HepG2 (cell line): ENCODE results near the gene TRAPPC10. TPM values are rescaled to one million over a fixed set of nuclear protein-coding genes. Genes with fewer than 3 reads are reported as not detected.

Experiments
- ATAC-seq: fragments of 200-7000 bp; cut with Tn5 transposase; 3 replicates; pipeline ENCODE4 v1.9.1; 2020; ENCODE audit warnings: mild to moderate bottlenecking, moderate library complexity
- BruUV-seq: library from RNA; stranded (reverse); fragments of 400-500 nt; replicated peaks from 2 replicates; lab custom pipeline; 2021; lab: Mats Ljungman, UMichigan
- CTCF ChIA-PET: fragments of 300-600 bp; formaldehyde crosslinking; extraction: SDS; loops from one replicate; lab custom pipeline; 2021; ENCODE audit warnings: low total read pairs, inconsistent platforms, low intra/inter-chr PET ratio; lab: Yijun Ruan, JAX
- POLR2A ChIA-PET: fragments of 350-600 bp; sonication (Branson Sonifier 250); formaldehyde crosslinking; loops from one replicate; lab custom pipeline; 2020; ENCODE audit warnings: antibody characterized with exemption, inconsistent platforms; lab: Yijun Ruan, JAX
- DNase-seq: peaks from one replicate; pipeline ENCODE4 v3.0.0-alpha.2; 2015; ENCODE audit warnings: low spot score
- FAIRE-seq: peaks from 3 replicates; lab custom pipeline; 2011; peaks lifted over from hg19 to GRCh38; lab: Jason Lieb, UNC
- H2AFZ ChIP-seq: one replicate; pipeline ENCODE4 v1.6.1; 2011; ENCODE audit warnings: low read length, inconsistent platforms
- H3K27ac ChIP-seq: fragments of 300-600 bp; 3 replicates; pipeline ENCODE4 v1.8.0; 2011; ENCODE audit warnings: mixed run types, mild to moderate bottlenecking, mixed read lengths, low read length, inconsistent platforms; ENCODE audit not compliant: insufficient read depth; ENCODE audit errors: extremely low read length
- H3K27me3 ChIP-seq, 2 experiments: fragments of 200-600 bp in 1 of 2; 2 replicates in 1 of 2; 3 replicates in 1 of 2; pipeline versions ENCODE4 v1.6.0 to v1.8.0; 2011; ENCODE audit warnings: low read length in 2 of 2, mild to moderate bottlenecking in 2 of 2, moderate library complexity in 2 of 2, inconsistent platforms in 1 of 2; ENCODE audit not compliant: insufficient read depth in 2 of 2, control insufficient read depth in 1 of 2
- H3K36me3 ChIP-seq, 2 experiments: fragments of 200-600 bp in 1 of 2; replicated peaks in 1 of 2; 2 replicates in 1 of 2; 3 replicates in 1 of 2; pipeline versions ENCODE4 v1.5.1 to v1.8.0; 2011; ENCODE audit warnings: low read length in 2 of 2, inconsistent platforms in 1 of 2; ENCODE audit not compliant: insufficient read depth in 2 of 2, control insufficient read depth in 1 of 2
- H3K4me1 ChIP-seq: 2 replicates; pipeline ENCODE4 v1.5.1; 2012; ENCODE audit warnings: low read length, inconsistent platforms; ENCODE audit not compliant: insufficient read depth
- H3K4me2 ChIP-seq: 2 replicates; pipeline ENCODE4 v1.6.0; 2011; ENCODE audit warnings: low read depth, low read length, inconsistent platforms
- H3K4me3 ChIP-seq, 3 experiments: fragments of 200-600 bp in 1 of 3; sonication (generic), shearing (Covaris generic) in 1 of 3; replicated peaks in 1 of 3; 2 replicates each; pipeline ENCODE4 v1.5.1; 2011 to 2016; ENCODE audit warnings: low read length in 3 of 3, inconsistent platforms in 2 of 3, low read depth in 2 of 3, mild to moderate bottlenecking in 2 of 3, control low read depth in 1 of 3, mixed read lengths in 1 of 3; ENCODE audit not compliant: insufficient read depth in 1 of 3
- H3K79me2 ChIP-seq: one replicate; pipeline ENCODE4 v1.6.1; 2011; ENCODE audit warnings: low read length, inconsistent platforms; ENCODE audit not compliant: insufficient read depth
- H3K9ac ChIP-seq: 2 replicates; pipeline ENCODE4 v1.6.0; 2011; ENCODE audit warnings: mild to moderate bottlenecking, low read depth, low read length, inconsistent platforms; ENCODE audit not compliant: insufficient read depth
- H3K9me3 ChIP-seq: 2 replicates; pipeline ENCODE4 v1.5.1; 2012; ENCODE audit warnings: mild to moderate bottlenecking, low read length
- H4K20me1 ChIP-seq: 2 replicates; pipeline ENCODE4 v1.6.0; 2011; ENCODE audit warnings: inconsistent platforms, mild to moderate bottlenecking, low read length, moderate library complexity; ENCODE audit not compliant: insufficient read depth
- FOXJ3 ChIP-seq: sonication (generic); formaldehyde crosslinking; IDR thresholded peaks from 2 replicates; pipeline ENCODE4 v1.4.0; 2020; ENCODE audit warnings: missing genetic modification reagents, mild to moderate bottlenecking, borderline replicate concordance
- FOXK2 ChIP-seq: fragments of 450-650 bp; IDR thresholded peaks from 2 replicates; pipeline ENCODE4 v1.6.1; 2016
- HMGXB3 ChIP-seq: sonication (generic); formaldehyde crosslinking; IDR thresholded peaks from 2 replicates; pipeline ENCODE4 v1.4.0; 2020; ENCODE audit warnings: missing genetic modification reagents, borderline replicate concordance
- HNRNPK ChIP-seq: fragments of 200-400 bp; formaldehyde crosslinking; IDR thresholded peaks from 2 replicates; pipeline ENCODE4 v1.6.1; 2018; ENCODE audit warnings: low read length, low read depth, moderate library complexity, mild to moderate bottlenecking; ENCODE audit not compliant: poor library complexity, severe bottlenecking
- KDM6A ChIP-seq: IDR thresholded peaks from 2 replicates; pipeline ENCODE4 v1.6.1; 2016; ENCODE audit warnings: low read depth
- MIER2 ChIP-seq: IDR thresholded peaks from 2 replicates; pipeline ENCODE4 v1.6.1; 2016; ENCODE audit warnings: missing biosample characterization, missing genetic modification reagents
- SRY ChIP-seq: sonication (generic); formaldehyde crosslinking; IDR thresholded peaks from 2 replicates; pipeline ENCODE4 v1.8.0; 2022; ENCODE audit warnings: mild to moderate bottlenecking, missing genetic modification reagents
- TARDBP ChIP-seq: sonication (generic); formaldehyde crosslinking; IDR thresholded peaks from 2 replicates; pipeline ENCODE4 v1.8.0; 2022; ENCODE audit warnings: mild to moderate bottlenecking, missing genetic modification reagents
- ZBTB26 ChIP-seq: IDR thresholded peaks from 2 replicates; pipeline ENCODE4 v1.6.1; 2016; ENCODE audit warnings: missing compliant biosample characterization, missing genetic modification reagents, borderline replicate concordance
- ZBTB40 ChIP-seq, 2 experiments: fragments of 450-650 bp in 1 of 2; sonication (generic) in 1 of 2; formaldehyde crosslinking in 1 of 2; IDR thresholded peaks; 2 replicates each; pipeline versions ENCODE4 v1.6.1 to v1.8.0; 2016 to 2022; ENCODE audit warnings: antibody characterized with exemption in 1 of 2, mild to moderate bottlenecking in 1 of 2, missing genetic modification reagents in 1 of 2
- ZNF160 ChIP-seq: sonication (generic); formaldehyde crosslinking; IDR thresholded peaks from 2 replicates; pipeline ENCODE4 v1.8.0; 2022; ENCODE audit warnings: mild to moderate bottlenecking, inconsistent platforms, missing genetic modification reagents
- WGBS: methylation state at CpG from one replicate; pipeline ENCODE4 v1.1.6; 2017; ENCODE audit warnings: low lambda C conversion rate; 5-methylcytosine and 5-hydroxymethylcytosine counted together
- in situ Hi-C: cut with HindIII; loops from 2 replicates; pipeline ENCODE4 v1.10.0; 2017; ENCODE audit warnings: low pct_unique_long_range_greater_than_20kb; ENCODE audit not compliant: extremely low pct_ligation_motif_present
- intact Hi-C: fragments of 100-400 bp; cut with micrococcal nuclease; formaldehyde crosslinking; loops from one replicate; pipeline ENCODE4 v1.10.0; 2022; ENCODE audit not compliant: unreplicated experiment
- polyA plus RNA-seq, 8 experiments: library from polyadenylated mRNA; depleted of rRNA in 3 of 8; stranded (reverse) in 7 of 8; unstranded in 1 of 8; fragments of >200 nt; fragmentation: Illumina TruSeq in 4 of 8; extraction: Trizol in 4 of 8; gene quantifications; 2 replicates each; pipeline versions ENCODE4 v1.2.1 to v1.2.3, GENCODE V29; 2011 to 2016; ENCODE audit warnings: low read depth in 4 of 8, missing spikeins in 1 of 8, mixed read lengths in 1 of 8; ENCODE audit not compliant: insufficient read depth in 1 of 8
- total RNA-seq, 5 experiments: library from RNA; depleted of rRNA; stranded (reverse); fragments of >200 nt; fragmentation: Illumina TruSeq; extraction: Trizol; gene quantifications; 2 replicates each; pipeline ENCODE4 v1.2.3, GENCODE V29; 2016; ENCODE audit warnings: low read depth in 1 of 5

TRAPPC10 gene
- total and polyA plus RNA-seq, 2 of the 13 experiments (the other 11 are each of a cell fraction or from before 2014, with no cell fraction given): 10.6 to 16.5 TPM

GRCh38 chr21:43973634-43973955, 38.5 kb upstream of the TRAPPC10 start:
- ChIA-PET CTCF (no interaction called here), POLR2A (no interaction called here)
- no peaks in the 10 kb centered on the region for H3K79me2 ChIP-seq
- no peak overlapping the region for H3K4me3 ChIP-seq
- DNase-seq (no peak), FAIRE-seq (no peak), ATAC-seq (no peak)
- H3K9me3 ChIP-seq: no peaks in the 10 kb centered on the region
- BruUV-seq: no TSS peak
- WGBS: 90% methylated on average over 11 of the region's 12 CpGs
- no peaks in the 10 kb centered on the region for H4K20me1 ChIP-seq
- no peak overlapping the region for H3K4me2 ChIP-seq
- H3K36me3 ChIP-seq: peaks cover 13 to 32% of the 10 kb centered on the region in 2 experiments; a peak in 4 of 5 replicates
- in situ Hi-C loops (no loop called here), intact Hi-C loops (no loop called here)
- peaks cover 17% of the 10 kb centered on the region for H3K4me1 ChIP-seq
- no peak overlapping the region for H2AFZ ChIP-seq
- no peak overlapping the region for H3K27ac ChIP-seq
- no peaks in the 10 kb centered on the region for H3K27me3 ChIP-seq
- no peak overlapping the region for H3K9ac ChIP-seq
- no peak for TF ChIP-seq HMGXB3 (CRISPR knock-in tag)
- TF ChIP-seq KDM6A: no peak
- no peak for TF ChIP-seq FOXJ3
- no peak for TF ChIP-seq FOXK2
- no peak for TF ChIP-seq ZBTB40 (IDR thresholded peaks at IDR 0.05)
- TF ChIP-seq ZBTB40 (CRISPR knock-in tag; IDR thresholded peaks at IDR 0.05): no peak
- no peak for TF ChIP-seq HNRNPK
- TF ChIP-seq ZBTB26 (CRISPR knock-in tag): no peak
- no peak for TF ChIP-seq TARDBP (CRISPR knock-in tag)
- TF ChIP-seq ZNF160: no peak
- TF ChIP-seq MIER2 (CRISPR knock-in tag): no peak
- TF ChIP-seq SRY: no peak
